OCI-LY3 (cell line): ENCODE measurements around the gene CTH.
A peak's percentile ranks its signal among the peaks of the same experiment; 100 is the strongest.

ENCODE experiments used
- H2AFZ ChIP-seq: fragments of 200-600, 300-600 bp; shearing (Covaris generic); 2 replicates; pipeline ENCODE4 v1.6.0; 2014; ENCODE audit warnings: antibody characterized with exemption, low read depth, low read length
- H3K27ac ChIP-seq: fragments of 200-600, 300-600 bp; sonication (generic); 2 replicates; pipeline ENCODE4 v1.5.1; 2014; ENCODE audit warnings: mild to moderate bottlenecking, low read length, moderate library complexity, mixed read lengths
- H3K27me3 ChIP-seq: fragments of 200-600, 300-600 bp; sonication (generic); 2 replicates; pipeline ENCODE4 v1.6.1; 2014; ENCODE audit warnings: low read depth, low read length, mixed read lengths
- H3K36me3 ChIP-seq: fragments of 200-600, 300-600 bp; sonication (generic); replicated peaks from 2 replicates; pipeline ENCODE3; 2014; ENCODE audit warnings: low read depth, low read length, mixed read lengths
- H3K4me1 ChIP-seq: fragments of 300-600, 200-600 bp; sonication (generic); 2 replicates; pipeline ENCODE4 v1.6.1; 2014; ENCODE audit warnings: low read length, mixed read lengths
- H3K4me2 ChIP-seq: fragments of 200-600, 300-600 bp; sonication (generic); 2 replicates; pipeline ENCODE4 v1.6.1; 2014; ENCODE audit warnings: low read length, mixed read lengths
- H3K4me3 ChIP-seq: fragments of 300-600, 200-600 bp; sonication (generic); 2 replicates; pipeline ENCODE4 v1.5.1; 2014; ENCODE audit warnings: antibody characterized with exemption, mild to moderate bottlenecking, low read length, moderate library complexity
- H3K79me2 ChIP-seq: fragments of 300-600, 200-600 bp; shearing (Covaris generic); 2 replicates; pipeline ENCODE4 v1.6.1; 2014; ENCODE audit warnings: mild to moderate bottlenecking, low read length, mixed read lengths
- H3K9ac ChIP-seq: fragments of 300-600, 200-600 bp; shearing (Covaris generic); 2 replicates; pipeline ENCODE4 v1.6.0; 2014; ENCODE audit warnings: mild to moderate bottlenecking, low read length, moderate library complexity
- H3K9me3 ChIP-seq: fragments of 200-600, 300-600 bp; shearing (Covaris generic); 2 replicates; pipeline ENCODE4 v1.6.1; 2014; ENCODE audit warnings: low read length, mixed read lengths; ENCODE audit not compliant: insufficient read depth
- H4K20me1 ChIP-seq: fragments of 200-600, 300-600 bp; sonication (generic); 2 replicates; pipeline ENCODE4 v1.6.1; 2016; ENCODE audit warnings: low read length, mixed read lengths; ENCODE audit not compliant: insufficient read depth
- CTCF ChIP-seq: fragments of 200-600, 300-600 bp; sonication (generic); IDR thresholded peaks from 2 replicates; pipeline ENCODE4 v1.5.1; 2014; ENCODE audit warnings: antibody characterized with exemption, low read length, low read depth
- EZH2phosphoT487 ChIP-seq: fragments of 200-600 bp; shearing (Covaris generic); IDR thresholded peaks from 2 replicates; pipeline ENCODE4 v1.6.1; 2018; ENCODE audit warnings: antibody characterized with exemption, mixed run types, low read depth

The CTH gene

GRCh38 chr1:70486676-70487458 is 75.8 kb downstream of the CTH start:
- Histone ChIP-seq H3K4me2 (no peak overlapping the region), H3K79me2 (no peaks in the 10 kb centered on the region), H3K4me1 (peaks cover under 1% of the 10 kb centered on the region; the same call in 1 of the 2 replicates), H3K36me3 (no peaks in the 10 kb centered on the region), H4K20me1 (no peaks in the 10 kb centered on the region), H3K9me3 (no peaks in the 10 kb centered on the region), H2AFZ (no peak overlapping the region), H3K4me3 (no peak overlapping the region), H3K27ac (no peak overlapping the region), H3K9ac (no peak overlapping the region), H3K27me3 (no peaks in the 10 kb centered on the region)
- no peak for TF ChIP-seq EZH2phosphoT487
- no peak for TF ChIP-seq CTCF

GRCh38 chr1:70487459-70487815 is 76.4 kb downstream of the CTH start:
- Histone ChIP-seq H4K20me1 (no peaks in the 10 kb centered on the region), H3K4me2 (no peak overlapping the region), H3K27me3 (no peaks in the 10 kb centered on the region), H3K9ac (no peak overlapping the region), H2AFZ (no peak overlapping the region), H3K27ac (no peak overlapping the region), H3K4me1 (no peaks in the 10 kb centered on the region), H3K9me3 (no peaks in the 10 kb centered on the region), H3K79me2 (no peaks in the 10 kb centered on the region), H3K4me3 (no peak overlapping the region), H3K36me3 (no peaks in the 10 kb centered on the region)
- TF ChIP-seq EZH2phosphoT487, result no peak
- TF ChIP-seq CTCF, result no peak

GRCh38 chr1:70487910-70488665 is 77.0 kb downstream of the CTH start:
- no peaks in the 10 kb centered on the region for H3K36me3 ChIP-seq
- no peak overlapping the region for H3K4me3 ChIP-seq
- TF ChIP-seq EZH2phosphoT487, result no peak
- TF ChIP-seq CTCF, result peak; percentile 76
- no peaks in the 10 kb centered on the region for H3K9me3 ChIP-seq
- H3K9ac ChIP-seq, result no peak overlapping the region
- H3K27me3 ChIP-seq, result no peaks in the 10 kb centered on the region
- no peaks in the 10 kb centered on the region for H3K4me1 ChIP-seq
- no peaks in the 10 kb centered on the region for H4K20me1 ChIP-seq
- H2AFZ ChIP-seq, result no peak overlapping the region; the same call in 1 of the 2 replicates
- H3K27ac ChIP-seq, result no peak overlapping the region
- no peak overlapping the region for H3K4me2 ChIP-seq
- no peaks in the 10 kb centered on the region for H3K79me2 ChIP-seq
